Smooth muscle cell (in vitro differentiated cells): ENCODE results near the gene MAN2B2. TPM values are rescaled to one million over a fixed set of nuclear protein-coding genes. Genes with fewer than 3 reads are reported as not detected.

Source experiments
- DNase-seq: peaks from one replicate; lab custom pipeline; 2025; ENCODE audit not compliant: unreplicated experiment; lab: John Stamatoyannopoulos, UW
- H2AFZ ChIP-seq: fragments of 200-600 bp; sonication (generic); 2 replicates; pipeline ENCODE4 v1.6.0; 2016; ENCODE audit warnings: antibody characterized with exemption, low read depth, mild to moderate bottlenecking
- H3F3A ChIP-seq: fragments of 200-600 bp; sonication (generic); 2 replicates; pipeline ENCODE4 v1.6.0; 2017; ENCODE audit warnings: antibody characterized with exemption, low read depth
- H3K27ac ChIP-seq: fragments of 200-600 bp; sonication (generic); 2 replicates; pipeline ENCODE4 v1.5.1; 2016; ENCODE audit warnings: low read depth, mild to moderate bottlenecking
- H3K27me3 ChIP-seq: fragments of 200-600 bp; sonication (generic); 2 replicates; pipeline ENCODE4 v1.6.1; 2016; ENCODE audit warnings: low read depth, mild to moderate bottlenecking
- H3K36me3 ChIP-seq: fragments of 200-600 bp; sonication (generic); 2 replicates; pipeline ENCODE4 v1.5.1; 2016; ENCODE audit warnings: low read depth
- H3K4me1 ChIP-seq: fragments of 200-600 bp; sonication (generic); 2 replicates; pipeline ENCODE4 v1.5.1; 2016; ENCODE audit warnings: low read depth
- H3K4me2 ChIP-seq: fragments of 200-600 bp; sonication (generic); 2 replicates; pipeline ENCODE4 v1.6.0; 2016; ENCODE audit warnings: mild to moderate bottlenecking
- H3K4me3 ChIP-seq: fragments of 200-600 bp; sonication (generic); 2 replicates; pipeline ENCODE4 v1.5.1; 2016; ENCODE audit warnings: mild to moderate bottlenecking
- H3K79me2 ChIP-seq: fragments of 200-600 bp; sonication (generic); 2 replicates; pipeline ENCODE4 v1.6.0; 2016; ENCODE audit warnings: low read depth, mild to moderate bottlenecking
- H3K9ac ChIP-seq: fragments of 200-600 bp; sonication (generic); 2 replicates; pipeline ENCODE4 v1.6.0; 2016; ENCODE audit warnings: low read depth
- H3K9me3 ChIP-seq: fragments of 200-600 bp; sonication (generic); replicated peaks from 2 replicates; pipeline ENCODE4 v1.5.1; 2016; ENCODE audit warnings: low read depth
- H4K20me1 ChIP-seq: fragments of 200-600 bp; sonication (generic); 2 replicates; pipeline ENCODE4 v1.6.0; 2016; ENCODE audit warnings: low read depth
- CTCF ChIP-seq: fragments of 200-600 bp; sonication (generic); IDR thresholded peaks from 2 replicates; pipeline ENCODE4 v1.5.1; 2017; ENCODE audit warnings: borderline replicate concordance, mild to moderate bottlenecking, antibody characterized with exemption; ENCODE audit not compliant: insufficient read depth, poor library complexity, severe bottlenecking
- WGBS: methylation state at CpG from one replicate; pipeline ENCODE4 v1.1.7; 2016; ENCODE audit warnings: low lambda C conversion rate; 5-methylcytosine and 5-hydroxymethylcytosine counted together
- polyA plus RNA-seq: library from polyadenylated mRNA; unstranded; fragments of >200 nt; fragmentation: Nextera tagmentation; extraction: Ambion mirVana; gene quantifications from 2 replicates; pipeline ENCODE4 v1.2.1, GENCODE V29; 2016
- total RNA-seq: library from RNA; depleted of rRNA; stranded (reverse); fragments of >200 nt; gene quantifications from 2 replicates; pipeline ENCODE4 v1.2.3, GENCODE V29; 2014

Gene MAN2B2
- total and polyA plus RNA-seq, 2 experiments from 2014 or later: 14.5 to 18.3 TPM

- no peak overlapping the region for H3K9ac ChIP-seq
- no peaks in the 10 kb centered on the region for H3K27me3 ChIP-seq
- H3K4me3 ChIP-seq: no peak overlapping the region
- DNase-seq: no peak
- H3K27ac ChIP-seq: no peak overlapping the region
- H3K4me2 ChIP-seq: no peak overlapping the region
- no peaks in the 10 kb centered on the region for H3K4me1 ChIP-seq
- no peaks in the 10 kb centered on the region for H3K79me2 ChIP-seq
- H2AFZ ChIP-seq: no peak overlapping the region
- H3F3A ChIP-seq: no peaks in the 10 kb centered on the region
- 91% methylated on average over 7 of the region's 10 CpGs for WGBS
- TF ChIP-seq CTCF: no peak
- no peaks in the 10 kb centered on the region for H3K9me3 ChIP-seq
- H4K20me1 ChIP-seq: no peaks in the 10 kb centered on the region
- no peaks in the 10 kb centered on the region for H3K36me3 ChIP-seq
Observed at GRCh38 chr4:6620296-6620695, 45.3 kb downstream of the MAN2B2 start.

- H3K4me1 ChIP-seq: no peaks in the 10 kb centered on the region
- H2AFZ ChIP-seq: no peak overlapping the region
- H3K27ac ChIP-seq: no peak overlapping the region
Observed at GRCh38 chr4:6620891-6621555, 46.0 kb downstream of the MAN2B2 start.

GRCh38 chr4:6621556-6621927, 46.6 kb downstream of the MAN2B2 start:
- DNase-seq: no peak
- Histone ChIP-seq H3K4me1 (no peaks in the 10 kb centered on the region), H3K4me2 (no peak overlapping the region), H2AFZ (no peak overlapping the region), H4K20me1 (no peaks in the 10 kb centered on the region), H3K4me3 (no peak overlapping the region), H3F3A (no peaks in the 10 kb centered on the region), H3K9me3 (no peaks in the 10 kb centered on the region), H3K9ac (no peak overlapping the region), H3K79me2 (no peaks in the 10 kb centered on the region), H3K27ac (no peak overlapping the region), H3K36me3 (no peaks in the 10 kb centered on the region), H3K27me3 (no peaks in the 10 kb centered on the region)
- 92% methylated on average over 13 of the region's 13 CpGs for WGBS
- TF ChIP-seq CTCF: no peak

More at GRCh38 chr4:6620891-6621555, 46.0 kb downstream of the MAN2B2 start:
- no peak overlapping the region for H3K4me2 ChIP-seq
- TF ChIP-seq CTCF: no peak
- no peak for DNase-seq
- H3K9me3 ChIP-seq: no peaks in the 10 kb centered on the region
- no peaks in the 10 kb centered on the region for H3K79me2 ChIP-seq
- 93% methylated on average over 10 of the region's 10 CpGs for whole genome bisulfite sequencing
- no peak overlapping the region for H3K9ac ChIP-seq
- H3K27me3 ChIP-seq: no peaks in the 10 kb centered on the region
- no peaks in the 10 kb centered on the region for H3F3A ChIP-seq
- no peaks in the 10 kb centered on the region for H3K36me3 ChIP-seq
- H3K4me3 ChIP-seq: no peak overlapping the region
- H4K20me1 ChIP-seq: no peaks in the 10 kb centered on the region

- no peak overlapping the region for H3K4me3 ChIP-seq
- H2AFZ ChIP-seq: no peak overlapping the region
- no peaks in the 10 kb centered on the region for H3K9me3 ChIP-seq
- H3K36me3 ChIP-seq: no peaks in the 10 kb centered on the region
- 100% methylated on average over 2 of the region's 2 CpGs for WGBS
- H3F3A ChIP-seq: no peaks in the 10 kb centered on the region
- H3K27me3 ChIP-seq: no peaks in the 10 kb centered on the region
- no peak overlapping the region for H3K27ac ChIP-seq
- no peaks in the 10 kb centered on the region for H4K20me1 ChIP-seq
- no peaks in the 10 kb centered on the region for H3K79me2 ChIP-seq
- no peak for DNase-seq
- no peak overlapping the region for H3K4me2 ChIP-seq
- TF ChIP-seq CTCF: no peak
- no peak overlapping the region for H3K9ac ChIP-seq
- H3K4me1 ChIP-seq: no peaks in the 10 kb centered on the region
Observed at GRCh38 chr4:6622744-6623143, 47.8 kb downstream of the MAN2B2 start.
